SW480 (cell line): ENCODE measurements around the gene PPP1R37.
A peak's percentile ranks its signal among the peaks of the same experiment; 100 is the strongest.
"Not testable (repeated sequence)": the region's sequence is repeated elsewhere in the genome, so short reads cannot be mapped to it uniquely, and the experiment has no call there.

Experiments
- DNase-seq: peaks from one replicate; pipeline ENCODE4 v3.0.0-alpha.2; 2016; ENCODE audit warnings: low spot score

Gene PPP1R37

DNA sequence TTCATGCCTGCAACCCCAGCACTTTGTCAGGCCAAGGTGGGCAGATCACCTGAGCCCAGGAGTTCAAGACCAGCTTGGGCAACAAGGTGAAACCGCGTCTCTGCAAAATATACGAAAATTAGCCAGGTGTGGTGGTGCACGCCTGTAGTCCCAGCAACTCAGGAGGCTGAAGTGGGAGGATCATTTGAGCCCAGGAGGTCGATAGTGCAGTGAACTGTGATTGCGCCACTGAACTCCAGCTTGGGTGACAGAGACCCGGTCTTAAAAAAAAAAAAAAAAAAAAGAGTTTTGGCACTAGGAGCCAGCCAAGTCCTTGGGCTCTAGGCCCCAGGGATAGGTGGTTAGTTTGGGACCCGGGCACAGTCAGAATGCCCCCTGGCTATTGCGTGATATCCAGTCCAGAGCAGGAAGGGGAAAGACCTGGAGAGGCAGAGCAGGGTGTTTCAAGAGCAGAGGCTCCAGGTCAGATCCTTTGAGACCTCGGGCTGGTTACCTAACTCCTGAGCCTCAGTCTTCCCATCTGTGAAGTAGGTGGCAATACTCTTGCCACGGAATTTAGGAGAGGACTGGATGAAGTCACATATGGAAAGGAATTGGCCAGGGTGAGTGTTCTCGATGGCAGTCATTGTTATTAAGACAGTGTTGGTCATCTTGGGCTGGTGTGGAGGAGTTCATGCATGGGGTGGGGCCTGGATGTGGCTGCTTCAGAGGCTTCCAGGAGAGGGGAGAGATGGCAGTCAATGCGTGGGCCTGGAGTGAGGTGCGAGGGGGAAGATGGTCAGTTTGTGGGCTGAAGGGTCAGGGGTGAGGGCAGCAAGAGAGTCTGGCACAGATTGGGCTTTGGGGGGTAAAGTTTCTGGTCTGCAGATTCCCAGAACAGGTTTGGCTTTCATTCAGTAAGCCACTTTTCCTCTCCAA is 2.8 kb downstream of the PPP1R37 start:
- no peak for DNase-seq

- no peak for DNase-seq
Observed at GRCh38 chr19:45096700-45097099, 3.7 kb downstream of the PPP1R37 start.

DNA sequence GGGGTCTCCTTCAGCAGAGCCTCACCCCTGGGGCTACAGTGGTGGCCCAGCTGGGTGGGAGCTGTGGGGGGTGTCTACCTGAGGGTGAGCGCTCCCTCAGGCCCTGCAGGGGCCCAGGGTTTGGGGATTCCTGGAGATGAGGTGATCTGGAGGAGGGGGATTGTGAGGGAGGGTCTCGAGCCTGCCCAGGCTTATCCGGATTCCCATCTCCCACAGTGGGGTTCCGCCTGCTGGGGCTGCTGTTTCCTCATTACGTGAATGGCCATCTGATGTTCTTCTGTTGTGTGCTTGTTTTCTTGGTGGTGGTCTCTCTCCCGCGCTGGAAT is 4.4 kb downstream of the PPP1R37 start:
- no peak for DNase-seq

DNA sequence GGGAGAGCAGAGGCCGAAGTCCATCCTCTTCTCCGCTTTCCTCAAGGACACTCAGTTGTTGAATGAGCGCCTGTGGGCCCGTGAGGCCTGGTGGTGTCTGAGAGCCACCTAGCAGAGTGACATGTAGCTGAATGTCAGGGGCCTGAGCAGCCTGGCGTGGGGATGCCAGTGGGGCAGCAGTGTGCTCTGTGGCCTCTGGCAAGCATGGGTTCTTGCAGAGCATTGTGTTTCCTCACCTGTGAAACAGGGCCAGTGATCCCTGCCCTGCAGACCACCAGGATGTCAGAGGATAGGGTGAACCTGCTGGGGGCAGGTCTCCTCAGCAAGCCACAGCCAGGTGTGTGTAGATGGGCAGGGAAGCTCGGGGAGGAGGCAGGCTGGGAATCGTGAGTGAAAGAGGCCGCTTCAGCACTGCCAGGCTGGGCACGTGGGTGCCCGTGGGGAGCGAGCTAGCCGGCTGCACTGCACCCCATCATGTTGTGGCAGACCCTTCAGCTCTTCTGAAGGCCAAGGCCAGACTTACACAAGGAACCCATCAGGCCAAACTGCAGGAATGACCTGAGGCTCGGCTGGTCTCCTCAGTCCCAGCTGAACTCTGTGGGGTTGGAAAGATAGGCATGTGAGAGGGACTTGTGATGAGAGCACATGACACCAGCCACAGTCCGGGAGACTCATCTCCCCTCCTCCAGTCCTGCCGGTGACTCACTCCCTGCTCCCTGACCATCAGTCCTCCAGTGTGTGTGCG is 5.0 kb downstream of the PPP1R37 start:
- peak; percentile 92 for DNase-seq

GRCh38 chr19:45098521-45099466 is 5.8 kb downstream of the PPP1R37 start:
- DNase-seq = no peak

DNA sequence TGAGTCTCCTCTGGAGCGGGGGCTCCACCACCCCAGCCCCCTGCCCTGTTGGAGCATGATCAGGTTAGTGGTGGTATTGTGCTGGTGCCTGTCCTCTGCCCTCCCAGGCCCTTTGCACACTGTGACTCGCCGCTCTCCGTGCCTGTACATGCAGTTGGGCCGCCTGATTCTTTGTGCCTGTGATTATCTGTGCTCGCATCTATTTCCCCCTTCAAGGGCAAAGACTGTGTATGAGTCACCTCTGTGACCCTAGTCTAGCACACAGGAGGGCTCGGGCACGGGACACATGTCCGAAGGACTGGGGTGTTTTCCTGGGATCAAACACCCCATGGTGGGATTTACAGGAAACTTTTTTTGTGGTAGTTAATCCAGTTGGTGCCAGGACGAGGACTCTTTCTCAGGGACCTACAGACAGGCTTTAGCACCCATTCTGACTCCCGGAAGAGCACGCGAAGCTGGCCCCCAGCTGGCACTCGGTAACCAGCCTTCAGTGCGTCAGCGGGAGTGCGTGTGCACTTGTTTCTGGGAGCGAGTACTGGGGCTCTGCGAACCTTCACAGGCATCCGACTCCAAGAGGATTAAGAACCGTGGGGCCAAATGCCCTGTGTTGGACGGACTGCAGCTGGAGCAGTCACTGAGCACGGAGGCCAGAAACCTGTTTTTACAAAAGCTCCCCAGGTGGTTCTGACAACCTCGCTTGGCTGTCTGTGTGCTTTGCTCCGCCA is 6.7 kb downstream of the PPP1R37 start:
- no peak for DNase-seq

DNA sequence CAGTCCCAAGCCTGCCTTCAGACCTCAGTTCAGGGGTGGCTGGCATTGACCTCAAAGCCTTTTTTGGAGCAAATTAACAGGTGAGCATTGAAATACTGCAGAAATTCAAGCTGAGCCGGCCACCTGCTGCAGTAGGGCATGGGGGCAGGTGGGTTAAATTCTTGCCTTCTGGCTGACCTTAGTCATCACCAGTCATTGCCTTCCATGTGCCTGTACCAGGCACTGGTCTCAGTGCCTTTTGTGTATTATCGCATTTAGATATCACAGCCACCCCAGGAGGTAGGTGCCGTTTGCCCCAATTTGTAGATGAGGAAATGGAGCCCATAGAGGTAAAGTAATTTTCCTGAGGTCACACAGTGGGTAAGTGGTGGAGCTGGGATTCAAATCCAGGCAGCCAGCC is 7.2 kb downstream of the PPP1R37 start:
- DNase-seq = no peak

DNA sequence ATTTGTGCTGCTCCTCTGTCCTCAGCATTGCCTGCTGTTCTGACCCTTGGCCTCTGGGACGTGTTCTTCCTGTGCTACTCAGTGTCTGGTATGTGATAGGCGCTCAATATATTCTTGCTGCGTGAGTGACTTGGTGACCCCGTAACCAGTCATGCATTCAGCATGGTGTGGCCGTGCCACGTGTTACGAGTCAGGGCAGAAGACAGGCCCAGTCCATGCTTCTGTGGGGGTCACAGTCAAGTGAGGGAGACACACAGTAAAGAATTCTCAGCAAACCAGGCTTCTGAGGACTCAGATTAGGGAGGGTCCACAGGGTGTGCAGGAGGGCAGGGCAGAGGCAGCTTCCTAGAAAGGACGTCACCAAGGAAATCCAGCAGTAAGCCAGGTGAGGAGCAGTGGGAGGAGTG is 7.9 kb downstream of the PPP1R37 start:
- DNase-seq = no peak

DNA sequence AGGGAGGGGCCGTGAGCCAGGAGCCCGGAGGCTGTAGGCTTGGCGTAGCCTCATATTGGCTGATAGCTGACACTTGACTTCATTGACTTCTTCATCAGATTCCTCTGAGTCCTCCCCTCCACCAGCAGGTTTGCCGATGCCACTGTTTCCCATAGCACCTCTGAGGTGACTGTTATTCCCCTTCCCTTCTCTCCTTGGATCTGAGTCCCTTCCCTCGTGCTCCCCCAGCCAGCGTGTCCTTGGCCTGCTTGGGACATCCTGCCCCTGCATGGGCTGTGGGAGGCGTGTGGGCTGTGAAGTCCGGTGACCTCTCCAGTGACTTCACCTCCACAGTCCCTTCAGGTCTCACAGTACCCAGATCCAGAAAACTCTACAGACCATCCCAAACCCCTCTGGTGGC is 8.8 kb downstream of the PPP1R37 start:
- no peak for DNase-seq

- DNase-seq = no peak
Observed at GRCh38 chr19:45102481-45102880, 9.5 kb downstream of the PPP1R37 start.

GRCh38 chr19:45103156-45103507 is 10.2 kb downstream of the PPP1R37 start:
- no peak for DNase-seq

DNA sequence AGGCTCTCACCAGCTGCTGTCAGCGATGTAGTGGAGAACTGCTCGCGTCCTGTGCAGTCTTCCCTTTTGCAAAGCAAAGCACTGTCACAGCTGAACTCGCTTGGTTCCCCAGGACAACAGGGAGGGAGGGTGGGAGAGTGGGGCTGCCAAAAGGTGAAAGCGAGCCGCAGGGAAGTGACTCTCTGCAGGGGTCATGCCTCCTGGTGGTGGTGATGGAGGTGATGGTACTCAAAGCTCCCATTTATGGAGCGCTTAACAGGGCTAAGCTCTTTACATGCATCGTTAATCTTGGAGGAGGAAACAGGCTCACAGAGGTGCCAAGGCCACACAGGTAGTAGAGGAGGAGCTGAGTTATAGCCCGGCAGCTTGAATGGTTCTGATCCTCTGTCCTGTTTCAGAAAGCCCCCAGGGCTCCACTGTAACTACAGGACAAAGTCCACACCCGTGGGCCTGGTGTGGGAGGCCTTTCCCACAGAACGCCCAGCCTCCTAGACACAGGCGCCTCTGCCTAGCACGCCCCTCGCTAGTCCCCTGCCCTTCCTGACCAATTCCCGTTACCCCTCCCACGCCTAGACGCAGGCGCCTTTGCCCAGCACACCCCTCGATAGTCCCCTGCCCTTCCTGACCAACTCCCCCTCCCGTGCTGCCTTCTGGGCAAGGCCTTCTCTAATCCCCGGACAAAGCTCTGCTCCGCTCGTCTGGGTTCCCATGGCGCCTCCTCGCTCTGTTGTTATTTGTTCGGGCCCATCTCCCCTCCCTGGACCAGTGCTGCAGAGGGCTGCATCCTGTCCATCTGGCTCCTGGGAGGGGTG is 10.7 kb downstream of the PPP1R37 start:
- peak; percentile 68 for DNase-seq

DNA sequence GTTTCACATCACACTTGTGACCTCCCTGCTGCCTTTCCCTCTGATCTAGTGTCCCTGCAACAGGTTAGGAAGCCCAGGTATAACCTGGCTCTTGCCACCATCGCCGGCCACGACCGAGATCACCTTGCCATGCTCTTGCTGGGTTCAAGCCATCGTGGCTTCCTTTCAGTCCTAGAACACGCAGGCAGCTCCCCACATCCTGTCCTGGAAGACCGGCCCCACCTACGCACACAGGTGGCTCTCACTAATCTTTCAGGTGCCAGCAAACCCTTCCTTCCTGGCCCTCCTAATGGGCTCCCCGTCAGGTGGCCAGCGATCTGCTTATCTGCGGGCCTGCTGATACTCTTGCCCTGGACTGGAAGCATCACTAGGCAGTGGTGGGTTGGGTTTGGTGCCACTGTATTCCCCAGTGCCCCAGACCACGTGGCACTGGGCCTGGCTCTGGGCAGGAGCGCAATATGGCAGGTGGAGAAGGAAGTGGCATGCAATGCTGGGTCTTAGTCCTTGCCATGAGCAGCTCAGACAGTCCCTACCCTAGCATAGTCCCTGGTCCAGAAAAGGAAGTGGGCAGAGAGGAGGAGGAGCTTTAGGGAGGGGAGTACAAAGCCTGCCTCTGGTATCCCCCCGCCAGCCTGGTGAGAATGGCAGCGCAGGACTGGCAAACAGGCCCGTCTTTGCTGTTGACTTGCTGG is 11.8 kb downstream of the PPP1R37 start:
- DNase-seq = no peak

DNA sequence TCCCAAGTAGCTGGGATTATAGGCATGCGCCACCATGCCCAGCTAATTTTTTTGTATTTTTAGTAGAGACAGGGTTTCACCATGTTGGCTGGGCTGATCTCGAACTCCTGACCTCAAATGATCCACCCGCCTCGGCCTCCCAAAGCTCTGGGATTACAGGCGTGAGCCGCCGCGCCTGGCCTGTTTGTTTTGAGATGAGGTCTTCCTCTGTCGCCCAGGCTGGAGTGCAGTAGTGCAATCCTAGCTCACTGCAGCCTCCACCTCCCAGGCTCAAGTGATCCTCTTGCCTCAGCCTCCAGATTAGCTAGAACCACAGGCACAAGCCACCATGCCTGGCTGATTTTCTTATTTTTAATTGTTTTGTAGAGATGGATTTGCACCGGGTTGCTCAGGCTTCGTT is 13.4 kb downstream of the PPP1R37 start:
- not testable (repeated sequence) for DNase-seq

- no peak for DNase-seq
Observed at GRCh38 chr19:45107621-45108150, 14.7 kb downstream of the PPP1R37 start.

- no peak for DNase-seq
Observed at GRCh38 chr19:45110851-45111266, 17.9 kb downstream of the PPP1R37 start.

GRCh38 chr19:45112111-45112827 is 19.3 kb downstream of the PPP1R37 start:
- no peak for DNase-seq

GRCh38 chr19:45113628-45114027 is 20.6 kb downstream of the PPP1R37 start:
- DNase-seq = peak; percentile 64

DNA sequence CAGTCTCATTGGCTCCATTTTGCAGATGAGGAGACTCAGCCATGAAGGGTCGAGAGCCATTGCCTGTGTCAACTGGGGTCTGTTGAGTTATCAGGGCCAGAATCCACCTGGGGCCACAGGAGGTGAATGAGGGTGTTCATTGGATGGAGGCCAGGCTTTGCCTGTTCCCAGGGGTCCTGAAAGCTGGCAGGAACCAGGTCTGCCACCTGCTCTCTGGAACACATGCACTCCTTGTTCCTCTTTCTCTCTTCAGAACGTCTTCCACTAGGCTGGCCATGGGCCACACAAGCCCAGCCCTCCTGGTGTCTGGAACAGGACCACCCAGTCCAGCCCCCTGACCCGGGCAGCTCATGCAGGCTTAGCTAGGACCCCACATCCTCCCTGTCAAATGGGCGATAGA is 21.1 kb downstream of the PPP1R37 start:
- no peak for DNase-seq
